Fibroblast of peridontal ligament (primary cell): ENCODE results near the gene PTPN1.
A peak's percentile ranks its signal among the peaks of the same experiment; 100 is the strongest.

Experiments
- DNase-seq: peaks from one replicate; pipeline ENCODE4 v3.0.0-alpha.2; 2010; ENCODE audit errors: extremely low read depth

The PTPN1 gene

DNA sequence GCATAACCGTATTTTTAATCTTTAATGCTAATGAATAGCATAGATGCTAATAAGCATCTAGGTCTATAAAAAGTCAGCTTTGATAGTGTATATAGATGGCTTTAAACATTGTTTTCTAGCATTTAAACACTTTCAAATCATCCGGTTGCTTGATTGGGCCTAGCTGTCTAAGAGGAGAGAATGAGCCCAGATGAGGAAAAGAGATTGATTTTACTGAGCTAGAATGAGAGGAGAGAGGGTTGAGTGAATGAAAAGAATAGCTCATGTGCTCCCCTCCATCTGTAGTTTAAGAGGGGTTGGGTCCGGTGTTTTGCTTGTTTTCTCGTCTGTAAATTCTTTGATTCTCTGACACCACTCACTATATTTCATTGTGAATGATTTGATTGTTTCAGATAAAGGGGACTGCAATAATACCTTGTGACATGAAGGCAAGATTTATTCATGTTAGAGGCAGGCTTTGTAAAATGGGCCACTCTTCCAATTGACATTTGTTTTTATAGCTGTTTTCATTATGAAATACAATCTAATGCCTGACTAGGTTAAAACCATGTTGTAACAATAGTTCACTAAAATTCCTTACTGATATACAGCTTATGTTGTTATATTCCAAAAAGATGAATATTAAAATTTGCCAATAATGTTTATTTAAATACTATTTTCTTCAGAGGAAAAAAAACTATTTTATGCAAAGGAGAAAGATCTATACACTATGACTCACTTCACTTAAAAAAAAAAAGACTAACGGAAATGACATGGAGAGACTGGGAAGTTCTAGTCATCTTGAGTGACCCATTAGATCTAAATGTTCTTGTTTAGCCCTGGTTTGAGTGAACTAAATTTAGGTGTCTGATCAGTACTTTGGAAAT, 3.2 kb downstream of the PTPN1 start:
- DNase-seq, result peak; percentile 60

DNA sequence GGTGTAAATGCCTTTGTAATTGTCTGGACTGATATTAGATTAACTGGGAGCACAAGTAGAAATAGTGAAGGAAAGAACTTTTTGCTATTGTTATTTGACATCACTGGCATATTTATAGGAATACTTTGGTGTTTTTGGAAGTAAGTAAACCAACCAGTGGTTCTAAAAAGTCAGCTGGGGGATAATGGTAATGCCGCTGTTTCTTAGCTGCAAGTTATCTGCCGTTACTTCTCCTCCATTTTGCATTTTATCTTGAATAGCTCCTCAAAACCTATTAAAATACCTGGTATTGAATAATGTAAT, 3.8 kb downstream of the PTPN1 start:
- no peak for DNase-seq

DNA sequence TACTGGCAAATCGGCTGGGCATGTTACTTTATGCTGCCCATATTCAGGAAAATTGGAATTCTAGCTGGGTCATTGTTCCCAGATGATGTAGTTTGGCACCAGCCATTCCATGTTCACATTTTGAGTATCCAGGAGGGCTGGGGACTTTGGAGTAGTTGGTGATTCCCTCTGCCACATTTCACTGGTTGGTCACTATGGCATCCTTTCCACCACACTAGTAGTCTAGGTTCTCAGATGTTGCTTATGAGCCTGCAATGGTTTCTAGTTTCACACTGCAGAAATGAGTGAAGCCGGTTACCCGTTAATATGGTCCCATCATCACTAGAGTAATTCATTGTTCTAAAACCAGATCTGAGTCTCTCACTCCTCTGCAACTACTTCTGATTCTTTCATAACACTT, 4.6 kb downstream of the PTPN1 start:
- DNase-seq, result no peak

DNA sequence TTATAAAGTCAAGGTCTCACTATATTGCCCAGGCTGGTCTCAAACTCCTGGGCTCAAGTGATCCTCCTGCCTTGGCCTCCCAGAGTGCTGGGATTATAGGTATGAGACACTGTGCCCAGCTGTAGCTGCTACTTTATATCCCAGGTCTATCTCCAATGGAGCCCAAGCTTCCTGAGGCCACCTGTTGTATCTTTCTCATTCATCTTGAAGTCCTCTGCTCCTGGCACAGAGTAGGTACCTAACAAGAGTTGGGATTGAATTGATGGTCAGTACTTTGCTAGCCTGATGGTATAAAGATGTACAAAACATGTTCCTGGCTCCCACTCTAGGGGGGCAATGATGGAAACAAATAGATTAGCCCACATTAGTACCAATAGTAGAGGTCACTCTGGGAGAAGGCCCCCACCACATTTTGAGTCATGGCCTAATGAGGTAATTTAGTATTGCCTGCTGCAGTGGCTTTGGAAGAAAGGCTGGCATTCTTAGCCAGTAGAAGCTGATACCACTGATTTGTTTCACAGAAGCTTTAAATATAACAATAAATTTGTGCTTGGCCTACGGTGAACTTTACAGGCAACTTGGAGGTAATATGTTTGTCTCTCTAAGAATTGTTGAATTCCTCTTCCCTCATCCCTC, 5.4 kb downstream of the PTPN1 start:
- no peak for DNase-seq

DNA sequence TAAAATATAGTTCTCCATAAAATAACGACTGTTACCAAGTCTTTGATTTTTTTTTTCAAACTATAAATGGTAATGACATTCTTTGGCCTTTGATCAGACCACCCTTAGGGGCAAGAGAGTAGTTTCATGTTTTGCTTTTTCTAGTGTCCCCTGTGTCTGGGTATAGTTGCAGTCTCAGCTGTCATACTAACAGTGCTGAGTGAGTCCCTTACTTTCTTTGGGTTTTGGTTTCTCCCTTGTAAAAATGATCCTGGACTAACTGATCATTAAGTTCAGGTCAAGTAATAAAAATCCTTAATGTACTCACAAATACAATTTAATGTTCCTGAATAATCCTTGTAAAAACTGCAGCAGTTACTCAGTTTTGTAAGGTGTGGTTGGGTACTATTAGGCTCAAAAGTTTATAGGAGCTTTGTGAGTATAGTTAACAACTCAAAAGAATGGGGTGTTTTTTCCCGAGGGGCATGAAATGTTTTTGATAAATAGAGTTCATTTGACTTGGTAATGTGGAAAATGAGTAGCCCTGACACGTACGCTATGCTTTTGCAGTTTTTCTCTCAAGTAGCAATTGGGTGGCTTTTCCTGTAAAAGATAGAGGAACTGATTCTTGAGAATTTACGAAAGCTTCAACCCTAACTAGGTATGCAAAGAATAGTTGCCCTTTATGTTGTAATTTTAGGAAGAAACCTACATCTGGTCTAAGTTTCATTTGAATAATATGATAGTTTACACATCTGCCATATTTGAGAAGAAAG, 6.2 kb downstream of the PTPN1 start:
- no peak for DNase-seq

DNA sequence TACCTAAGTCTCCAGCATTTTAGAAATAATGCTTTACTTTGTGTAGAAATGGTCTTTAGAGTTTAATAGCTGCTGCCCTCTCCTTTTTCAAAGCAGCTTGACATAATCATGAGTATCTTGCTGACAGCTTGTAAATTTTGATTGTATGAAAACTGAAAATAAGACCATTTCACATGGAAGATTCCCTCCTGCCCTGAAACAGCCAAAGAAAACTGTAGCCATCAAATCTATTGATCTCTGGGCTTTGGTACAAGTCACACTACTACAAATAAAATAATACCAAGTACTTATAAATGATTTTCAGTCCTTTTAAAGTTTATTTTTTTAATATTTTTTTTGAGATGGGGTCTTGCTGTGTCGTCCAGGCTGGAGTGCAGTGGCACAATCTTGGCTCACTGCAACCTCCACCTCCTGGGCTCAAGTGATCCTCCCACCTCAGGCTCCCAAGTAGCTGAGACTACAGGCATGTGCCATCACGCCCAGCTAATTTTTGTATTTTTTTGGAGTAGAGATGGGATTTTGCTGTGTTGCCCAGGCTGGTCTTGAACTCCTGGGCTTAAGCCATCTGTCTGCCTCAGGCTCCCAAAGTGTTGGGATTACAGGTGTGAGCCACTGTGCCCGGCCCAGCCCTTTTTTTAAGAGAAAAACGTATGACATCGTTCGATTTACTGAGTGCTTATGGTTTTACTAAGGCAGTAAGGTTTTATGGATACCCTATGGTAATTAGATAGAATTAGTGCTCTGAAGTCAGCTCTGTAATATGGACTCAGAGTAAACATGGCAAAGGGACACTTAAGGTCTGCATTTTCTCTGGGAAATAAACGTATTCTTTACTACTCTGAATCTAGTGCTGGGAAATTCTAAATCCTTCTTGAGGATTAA, 7.0 kb downstream of the PTPN1 start:
- DNase-seq, result no peak

DNA sequence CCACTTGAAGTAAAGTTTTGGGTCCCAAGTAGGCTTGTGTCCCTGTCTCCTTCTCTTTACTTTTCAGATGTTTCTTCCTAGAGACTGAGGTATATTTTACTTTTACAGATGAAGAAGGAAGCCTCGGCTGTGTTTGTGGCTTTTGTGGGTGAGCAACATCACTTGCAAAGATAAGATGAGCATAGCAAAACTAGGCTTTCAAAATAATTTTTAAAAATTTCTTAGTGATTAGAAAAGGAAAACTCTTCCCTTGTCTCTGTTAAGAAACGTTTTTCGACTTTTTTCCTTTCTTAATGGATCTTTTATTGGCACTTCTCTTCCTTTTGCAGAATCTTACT, 7.6 kb downstream of the PTPN1 start:
- DNase-seq, result no peak

DNA sequence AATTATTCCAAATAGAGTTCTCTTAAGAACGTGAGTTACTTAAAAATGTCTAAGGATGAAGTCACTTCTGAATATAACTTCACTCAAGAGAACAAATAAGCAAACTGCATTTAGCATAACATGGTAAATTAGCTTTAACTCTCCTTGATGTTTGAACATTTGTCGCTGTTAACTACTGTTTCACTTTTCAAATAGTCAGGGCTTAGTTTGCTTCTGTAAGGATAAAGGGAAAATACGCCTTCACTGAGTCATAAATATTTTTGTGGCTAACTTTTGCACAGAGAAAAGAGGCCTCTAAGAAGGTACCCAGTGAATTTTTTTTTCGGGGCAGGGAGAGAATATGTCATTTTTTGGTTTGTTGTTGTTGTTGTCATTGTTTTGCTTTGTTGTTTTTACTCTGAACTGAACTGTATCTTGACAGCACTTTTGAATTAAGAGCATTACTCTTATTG, 8.1 kb downstream of the PTPN1 start:
- DNase-seq, result peak; percentile 74

DNA sequence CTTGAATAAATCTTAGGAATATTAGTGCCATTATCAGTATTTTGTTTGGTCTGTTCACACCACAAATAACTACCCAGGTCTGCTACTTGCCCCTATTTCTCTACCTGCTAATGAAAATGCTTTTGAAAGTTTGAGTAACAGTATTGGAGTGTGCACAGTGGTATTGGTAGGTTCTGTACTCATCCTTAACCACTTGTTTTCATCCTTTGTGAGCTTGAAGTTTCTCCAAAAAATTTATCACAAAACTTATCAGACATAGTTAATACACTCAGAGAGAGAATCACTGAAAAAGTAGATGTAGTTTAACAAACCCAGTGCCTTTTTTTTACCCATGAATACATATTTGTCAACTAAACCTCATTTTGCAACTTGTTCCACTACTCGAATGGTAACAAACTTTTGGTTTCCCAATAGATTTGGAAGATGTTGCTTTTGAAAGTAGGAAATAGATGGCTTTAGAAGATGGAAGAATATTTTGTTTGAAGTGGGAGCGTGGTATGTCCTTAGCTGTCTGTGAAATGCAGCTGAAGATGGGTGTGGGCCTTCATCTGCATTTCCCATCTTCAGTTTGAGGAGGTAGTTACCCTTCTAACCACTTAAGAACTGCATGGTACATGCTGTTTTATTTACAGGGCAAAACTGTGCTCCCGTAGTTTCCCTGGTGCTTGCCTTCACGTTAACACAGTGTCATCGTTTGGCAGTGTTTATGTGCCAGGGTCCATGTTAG, 9.0 kb downstream of the PTPN1 start:
- no peak for DNase-seq

DNA sequence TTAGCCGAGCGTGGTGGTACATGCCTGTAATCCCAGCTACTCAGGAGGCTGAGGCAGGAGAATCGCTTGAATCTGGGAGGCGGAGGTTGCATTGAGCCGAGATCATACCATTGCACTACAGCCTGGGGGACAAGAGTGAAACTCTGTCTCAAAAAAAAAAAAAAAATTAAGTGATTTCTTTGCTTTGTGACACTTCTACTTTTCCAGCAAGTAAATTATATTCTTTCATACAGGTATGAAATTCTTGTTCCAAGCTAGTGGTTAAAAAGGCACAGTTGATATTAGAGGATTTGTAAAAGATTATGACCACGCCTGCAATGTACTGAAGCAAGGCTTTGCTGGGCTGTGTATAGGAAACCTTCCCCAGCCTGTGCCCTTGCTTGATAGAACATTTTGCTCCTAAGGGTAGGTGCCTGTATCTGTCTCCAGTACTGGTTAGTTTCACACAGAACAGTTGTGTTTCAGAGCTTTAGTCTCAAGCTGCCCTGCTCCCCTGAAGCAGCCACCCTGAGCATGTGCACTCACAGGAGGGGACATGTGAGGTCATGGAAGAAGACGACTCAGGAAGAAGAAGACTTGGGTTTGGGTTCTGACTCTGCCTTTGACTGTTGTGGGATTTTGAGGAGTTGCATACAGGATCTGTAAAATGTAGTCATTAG, 10.2 kb downstream of the PTPN1 start:
- no peak for DNase-seq

DNA sequence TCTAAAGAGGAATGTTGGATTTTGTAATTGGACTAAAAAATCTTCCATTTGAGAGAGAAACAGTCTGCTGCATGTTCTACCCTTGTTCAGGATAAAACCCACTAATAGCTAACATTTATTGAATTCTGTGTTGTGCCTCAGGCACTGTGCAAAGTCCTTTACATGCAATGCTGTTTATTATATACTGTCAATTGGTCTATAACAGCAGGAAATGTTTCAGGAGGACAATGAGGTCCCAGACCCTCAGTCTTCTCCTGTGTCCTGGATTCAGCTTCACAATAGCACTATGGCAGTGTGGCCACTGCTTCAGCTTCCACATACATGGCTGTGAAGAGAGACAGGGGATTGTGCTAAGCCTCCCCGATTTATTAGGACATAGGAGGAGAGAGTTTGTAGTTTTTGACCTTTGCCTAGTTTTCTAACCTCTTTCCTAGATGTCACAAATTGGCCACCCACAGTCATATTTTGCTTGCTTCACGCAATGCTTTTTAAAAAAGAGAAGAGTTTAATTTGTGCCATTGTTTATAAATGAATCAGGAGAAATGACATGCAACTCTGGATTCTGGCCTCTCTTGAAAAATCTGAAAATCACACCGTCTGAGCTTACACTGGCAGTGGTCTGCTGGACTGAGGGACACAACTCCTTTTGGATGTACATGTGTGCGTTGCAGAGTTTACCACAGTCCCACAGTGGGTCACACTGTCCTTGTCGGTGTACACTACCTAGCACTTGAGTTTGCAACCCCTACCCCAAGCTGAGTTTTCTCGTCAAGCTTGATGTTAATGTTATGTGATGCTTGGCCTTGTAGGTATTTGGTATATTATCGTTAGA, 11.3 kb downstream of the PTPN1 start:
- DNase-seq, result no peak

DNA sequence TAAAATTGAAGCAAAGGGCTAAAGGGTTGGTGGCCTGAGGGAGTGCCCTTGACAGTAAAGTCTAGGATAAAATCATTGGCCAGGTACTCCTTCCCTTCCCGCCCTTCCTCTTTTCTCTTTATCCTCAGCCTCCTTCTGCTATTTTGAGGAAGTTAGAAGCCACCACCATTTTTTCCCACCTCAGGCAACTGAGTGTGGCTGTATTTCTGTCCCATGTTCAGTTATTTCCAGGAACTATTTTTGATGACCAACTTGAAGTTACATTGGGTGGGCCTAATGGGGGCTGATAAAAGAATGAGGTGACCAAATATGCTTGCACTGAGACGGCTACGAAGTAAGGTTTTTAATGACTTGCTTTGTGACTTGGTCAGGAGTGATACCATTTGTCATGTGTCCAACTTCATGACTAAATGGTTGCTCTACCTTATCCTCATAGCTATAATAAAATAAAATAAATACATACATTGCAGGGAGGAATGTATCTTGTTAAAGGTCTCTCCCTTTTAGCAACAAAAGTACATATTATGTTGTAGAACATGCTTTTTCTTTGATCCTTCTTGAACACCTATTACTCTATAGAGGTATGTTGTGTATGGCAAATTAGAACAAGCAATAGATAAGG, 12.0 kb downstream of the PTPN1 start:
- no peak for DNase-seq

DNA sequence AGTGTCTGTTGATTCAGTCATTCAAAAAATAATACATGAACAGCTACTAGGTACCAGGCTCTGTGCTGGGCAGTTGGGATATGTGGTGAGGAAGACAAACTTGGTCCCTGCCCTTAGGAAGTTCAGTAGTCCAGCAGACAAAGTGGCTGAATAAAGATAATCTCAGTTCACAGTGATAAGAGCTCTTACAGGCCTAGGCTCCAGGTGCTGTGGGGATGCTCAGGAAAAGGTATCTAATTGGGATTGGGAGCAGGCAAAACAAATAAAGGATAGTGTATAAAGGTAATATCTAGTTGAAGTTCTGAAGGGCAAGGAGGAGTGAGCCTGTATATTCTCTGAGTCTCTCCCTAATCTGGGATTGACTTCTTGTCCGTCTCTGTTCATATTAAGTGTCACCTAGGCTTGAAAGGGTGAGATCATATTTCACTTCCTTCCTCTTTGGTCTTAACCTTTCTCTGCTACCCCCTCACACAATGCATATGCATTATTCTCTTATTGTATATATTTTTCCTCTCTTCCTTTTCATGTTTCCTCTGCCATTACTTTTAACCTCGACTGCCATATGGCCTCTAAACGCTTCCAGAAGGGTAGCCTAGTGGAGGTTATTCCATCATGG, 13.5 kb downstream of the PTPN1 start:
- no peak for DNase-seq

DNA sequence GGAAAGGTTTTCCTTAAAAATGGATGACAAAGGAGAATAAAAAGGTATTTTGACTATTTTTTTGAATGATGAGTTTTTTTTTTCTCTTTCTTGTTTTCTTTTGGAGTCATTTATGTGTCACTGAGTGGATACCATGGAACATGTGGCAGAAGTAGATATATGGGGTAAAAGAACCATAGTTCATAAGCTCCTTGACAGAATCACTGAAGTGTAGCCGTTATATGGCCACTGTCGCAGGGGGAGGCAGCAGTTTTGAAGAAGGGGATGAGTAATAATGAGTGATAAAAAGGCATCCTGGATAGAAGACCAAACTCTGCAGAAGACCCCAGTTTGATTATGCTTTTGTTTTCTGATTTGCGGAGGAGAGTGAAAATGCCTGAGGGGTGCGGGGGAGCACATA, 15.5 kb downstream of the PTPN1 start:
- DNase-seq, result no peak

DNA sequence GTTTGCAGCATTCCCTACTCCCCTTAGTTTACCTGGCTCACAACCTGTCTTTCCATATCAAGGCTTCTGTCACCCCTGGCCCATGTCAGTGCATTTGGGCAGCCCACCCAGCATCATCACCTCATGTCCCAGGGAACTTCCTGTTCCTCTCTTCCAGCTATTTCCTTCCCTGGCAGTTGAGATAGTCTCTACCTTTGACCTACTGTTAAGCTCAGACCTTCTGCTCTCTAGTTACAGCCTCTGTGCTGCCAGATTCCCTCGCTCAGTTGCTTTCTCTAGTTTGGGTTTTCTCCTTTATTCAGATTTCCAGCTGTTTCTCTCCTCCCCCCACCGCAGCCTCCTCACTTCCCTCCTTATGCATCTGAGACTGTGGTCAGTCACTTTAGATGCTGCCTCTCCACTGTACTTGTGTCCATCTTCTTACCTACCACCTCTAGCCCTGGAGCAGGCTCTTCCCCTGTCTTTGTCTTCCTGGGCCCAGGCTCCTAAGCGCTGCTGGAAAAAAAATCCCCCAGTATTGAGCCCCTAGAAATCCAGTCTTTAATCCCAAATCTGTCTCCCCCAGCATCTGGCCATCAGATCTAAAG, 16.3 kb downstream of the PTPN1 start:
- no peak for DNase-seq

DNA sequence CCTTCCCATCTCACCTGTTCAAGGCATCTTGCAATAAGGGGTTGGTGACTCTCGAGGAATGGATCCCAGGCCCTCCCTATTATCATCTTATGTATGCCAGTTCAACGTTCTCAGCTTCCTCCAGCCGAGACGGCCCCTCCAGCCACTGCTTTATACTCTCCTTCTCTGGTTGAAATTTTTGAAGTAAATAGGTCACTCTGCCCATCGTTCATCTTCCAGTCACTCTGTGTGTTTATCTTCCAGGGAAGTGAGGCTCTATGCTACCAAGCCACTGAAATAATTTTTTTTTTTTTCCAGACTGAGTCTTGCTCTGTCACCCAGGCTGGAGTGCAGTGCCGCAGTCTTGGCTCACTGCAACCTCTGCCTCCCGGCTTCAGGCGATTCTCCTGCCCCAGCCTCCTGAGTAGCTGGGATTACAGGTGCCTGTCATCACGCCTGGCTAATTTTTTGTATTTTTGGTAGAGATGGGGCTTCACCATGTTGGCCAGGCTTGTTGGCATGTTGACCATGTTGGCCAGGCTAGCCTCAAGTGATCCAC, 17.0 kb downstream of the PTPN1 start:
- no peak for DNase-seq

DNA sequence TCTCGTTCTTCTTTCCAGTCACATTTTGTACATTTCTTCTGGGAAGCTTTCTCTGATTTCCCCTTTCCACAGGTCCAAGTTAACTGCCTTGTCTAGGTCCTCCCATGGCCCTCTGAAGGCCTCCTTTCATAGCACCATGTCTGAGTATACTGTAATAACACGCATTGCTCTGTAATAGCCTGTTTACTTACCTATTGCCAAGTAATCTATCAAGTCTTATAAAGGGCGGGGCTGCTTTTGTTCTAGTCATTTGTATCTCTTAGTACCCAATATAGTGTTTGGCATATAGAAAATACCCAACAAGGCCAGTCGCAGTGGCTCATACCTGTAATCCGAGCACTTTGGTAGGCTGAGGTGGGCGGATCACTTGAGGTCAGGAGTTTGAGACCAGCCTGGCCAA, 17.9 kb downstream of the PTPN1 start:
- DNase-seq, result no peak

DNA sequence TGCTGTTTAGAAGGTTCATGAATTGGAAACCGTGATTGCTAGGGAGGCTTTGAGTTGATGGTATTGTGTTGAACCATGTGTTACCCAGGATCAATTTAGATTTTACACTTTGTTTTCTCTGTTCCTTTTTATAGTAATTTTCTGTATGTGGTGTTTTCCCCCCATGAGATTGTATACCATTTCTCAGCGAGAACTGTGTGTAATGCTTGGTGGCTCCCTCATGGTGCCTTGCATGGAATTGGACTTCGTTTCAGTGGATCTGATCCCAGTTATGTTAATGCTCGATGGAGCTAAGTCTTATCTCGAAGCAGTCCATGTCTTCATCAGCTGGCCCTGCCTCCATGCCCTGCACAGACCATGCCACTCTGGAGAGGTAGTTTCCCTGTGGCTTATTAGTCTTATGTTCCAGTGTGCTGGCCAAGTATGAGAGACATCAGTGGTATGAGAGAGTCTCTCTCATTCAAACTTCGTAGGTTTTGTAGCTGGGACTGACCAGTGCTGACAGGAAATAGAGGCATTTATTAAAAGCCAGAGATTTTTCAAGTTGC, 18.7 kb downstream of the PTPN1 start:
- DNase-seq, result no peak
